Camera-type eye (tissue), 1 donor: ENCODE data around the gene RNF10. TPM values are rescaled to one million over a fixed set of nuclear protein-coding genes. Genes with fewer than 3 reads are reported as not detected.

Experiments
- total RNA-seq: library from RNA; depleted of rRNA; stranded (reverse); fragments of >200 nt; gene quantifications from one replicate; pipeline ENCODE4 v1.2.3, GENCODE V29; 2014

Gene RNF10
- 192 TPM for total RNA-seq

DNA sequence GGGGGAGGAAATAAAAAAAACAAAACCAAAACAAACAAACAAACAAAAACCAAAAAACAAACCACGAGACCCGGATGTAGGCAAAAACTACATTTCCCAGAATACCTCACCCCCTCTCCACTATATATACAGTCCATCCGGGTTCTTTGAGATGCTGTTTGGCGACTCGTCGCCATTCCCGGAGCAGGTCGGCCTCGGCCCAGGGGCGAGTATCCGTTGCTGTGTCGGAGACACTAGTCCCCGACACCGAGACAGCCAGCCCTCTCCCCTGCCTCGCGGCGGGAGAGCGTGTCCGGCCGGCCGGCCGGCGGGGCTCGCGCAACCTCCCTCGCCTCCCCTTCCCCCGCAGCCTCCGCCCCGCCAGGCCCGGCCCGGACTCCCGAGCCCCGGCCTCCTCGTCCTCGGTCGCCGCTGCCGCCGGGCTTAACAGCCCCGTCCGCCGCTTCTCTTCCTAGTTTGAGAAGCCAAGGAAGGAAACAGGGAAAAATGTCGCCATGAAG, at the start of gene RNF10:
Gene RNF10 (plus strand): TSS at position 154 of the 500 bp plus-strand sequence. CDS start 456 bp downstream, outside the sequence.

DNA sequence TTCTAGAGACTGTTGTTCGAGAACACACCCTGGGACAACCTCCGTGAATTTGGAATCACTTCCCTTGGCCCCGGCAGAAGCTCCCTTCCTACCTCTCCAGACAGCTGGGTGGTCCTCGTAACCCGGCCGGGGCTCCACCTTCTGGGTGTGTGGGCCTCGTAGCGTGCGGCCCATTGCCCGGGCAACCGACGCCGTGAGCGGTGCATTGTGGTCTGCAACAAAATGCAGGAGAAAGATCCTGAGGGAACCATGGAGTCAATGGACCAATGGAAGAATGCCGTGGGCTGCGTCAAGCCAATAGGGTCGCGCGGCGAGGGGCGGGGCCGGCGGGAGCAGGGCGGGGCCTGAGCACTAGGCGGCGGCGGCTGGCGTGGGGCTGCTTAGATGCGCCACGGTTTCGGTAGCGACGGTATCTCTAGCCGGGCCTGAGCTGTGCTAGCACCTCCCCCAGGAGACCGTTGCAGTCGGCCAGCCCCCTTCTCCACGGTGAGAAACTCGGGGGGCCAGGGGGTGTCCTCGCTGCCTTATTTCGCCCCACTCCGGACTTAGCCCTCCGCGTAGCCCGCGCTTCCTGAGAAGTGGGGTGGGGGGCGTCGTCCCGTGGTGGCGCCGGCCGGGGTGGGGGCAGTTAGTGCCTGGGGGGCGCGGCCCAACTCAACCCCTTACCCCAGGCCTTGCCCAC, 38.3 kb upstream of the RNF10 start, which contains the start of gene DYNLL1:
Gene DYNLL1 (plus strand): TSS at position 383 of the 682 bp plus-strand sequence. CDS start 309 bp downstream, outside the sequence.

DNA sequence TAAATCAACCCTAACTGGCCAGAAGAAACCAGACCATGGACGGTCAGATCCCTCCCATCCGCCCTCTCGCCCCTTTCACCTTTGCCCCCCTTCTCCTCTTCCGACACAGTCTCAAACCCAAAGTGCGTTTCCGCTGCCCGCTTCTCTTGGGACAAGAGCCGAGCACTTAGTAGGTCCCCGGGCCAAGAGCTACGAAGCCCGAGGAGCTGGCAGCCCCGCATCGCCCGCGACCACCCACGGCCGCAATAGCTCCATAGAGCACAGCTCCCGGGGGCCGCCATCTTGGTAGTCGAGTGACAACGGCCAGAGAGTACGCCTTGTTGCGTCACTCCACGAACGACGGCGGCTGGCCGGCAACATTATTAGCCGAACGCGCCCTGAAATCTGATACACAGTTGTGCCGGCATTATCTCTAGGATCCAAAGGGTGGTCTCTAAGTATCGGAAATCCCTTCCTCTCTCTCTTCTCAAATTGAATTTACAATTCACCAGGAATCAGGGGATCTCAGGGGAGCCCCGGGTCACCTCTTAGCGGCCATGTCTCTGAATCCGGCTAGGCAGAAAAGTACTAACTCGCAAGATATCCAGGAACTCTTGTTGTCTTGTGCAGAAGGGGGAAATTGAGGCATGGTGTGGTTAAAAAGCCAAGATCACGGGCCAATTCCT, 5.2 kb upstream of the RNF10 start, which contains the start of gene COQ5:
Gene COQ5 (minus strand): TSS at position 298 of the 665 bp plus-strand sequence. CDS start 17 bp downstream, at position 281.

DNA sequence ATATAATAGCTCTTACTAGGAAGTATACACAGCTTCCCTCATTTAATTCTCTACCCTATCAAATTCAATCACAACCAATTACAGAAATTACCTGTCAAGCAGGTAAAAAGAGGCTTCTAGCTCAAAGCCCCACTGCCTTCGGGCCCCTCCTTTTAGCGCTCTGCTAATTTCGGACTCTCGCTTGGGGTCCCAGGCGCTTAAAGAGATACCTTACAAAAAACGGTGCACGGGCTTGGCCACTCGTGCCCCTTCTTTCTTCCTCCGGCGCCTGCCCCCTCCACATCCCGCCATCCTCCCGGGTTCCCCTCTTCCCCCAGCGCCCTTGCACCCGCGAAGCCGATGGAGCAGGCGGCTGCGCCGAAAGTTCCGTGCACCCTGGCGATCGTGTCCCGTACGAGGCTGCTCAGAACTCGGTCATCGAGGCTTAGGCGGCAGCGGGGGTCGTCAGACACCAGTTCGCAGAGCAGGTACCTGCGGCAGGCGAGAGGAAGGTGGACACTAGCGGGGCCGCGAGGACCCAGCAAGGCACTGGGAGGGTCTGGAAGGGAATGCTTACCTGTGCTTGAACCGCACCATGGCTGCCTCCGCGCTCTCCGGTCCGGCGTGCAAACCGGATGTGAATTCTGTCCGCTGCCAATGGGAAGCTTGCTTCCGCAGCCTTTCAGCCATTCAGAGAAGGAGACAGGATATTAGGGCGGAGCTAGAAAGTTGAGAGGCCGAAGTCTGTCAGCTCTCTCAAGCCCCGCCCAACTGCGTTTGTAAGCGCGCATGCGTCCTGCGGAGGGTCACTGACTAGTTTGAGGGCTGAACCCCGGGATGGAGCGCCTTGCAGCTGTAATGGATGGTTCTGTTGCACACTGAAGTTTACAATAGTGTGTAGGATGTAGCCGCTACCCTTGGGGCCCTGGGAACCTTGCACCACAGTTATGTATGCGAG, 46.9 kb downstream of the RNF10 start, which contains the start of gene POP5:
Gene POP5 (minus strand): TSS at position 616 of the 937 bp plus-strand sequence. CDS start 40 bp downstream, at position 576.

Other genes starting within 250 kb of the RNF10 start
- under 0.01 TPM for gene RNU4-2, start 242.5 kb upstream of the RNF10 start, total RNA-seq
- under 0.01 TPM for gene RNU4-1, start 241.1 kb upstream of the RNF10 start, total RNA-seq
- gene SIRT4, start 232.0 kb upstream of the RNF10 start, total RNA-seq: 9.5 TPM
- gene PLA2G1B, start 206.6 kb upstream of the RNF10 start, total RNA-seq: not detected
- gene MSI1, start 165.2 kb upstream of the RNF10 start, total RNA-seq: 121 TPM
- gene COX6A1, start 96.2 kb upstream of the RNF10 start, total RNA-seq: 218 TPM
- gene TRIAP1, start 88.0 kb upstream of the RNF10 start, total RNA-seq: 11.1 TPM
- gene GATC, start 87.9 kb upstream of the RNF10 start, total RNA-seq: 40.0 TPM
- gene SRSF9, start 64.6 kb upstream of the RNF10 start, total RNA-seq: 122 TPM
- 194 TPM for gene DYNLL1, start 38.2 kb upstream of the RNF10 start, total RNA-seq
- gene COQ5, start 5.2 kb upstream of the RNF10 start, total RNA-seq: 44.0 TPM
- 29.6 TPM for gene POP5, start 47.0 kb downstream of the RNF10 start, total RNA-seq
- 5.7 TPM for gene CABP1, start 106.3 kb downstream of the RNF10 start, total RNA-seq
- 87.2 TPM for gene MLEC, start 152.8 kb downstream of the RNF10 start, total RNA-seq
- gene UNC119B, start 176.1 kb downstream of the RNF10 start, total RNA-seq: 40.7 TPM
- gene ACADS, start 191.5 kb downstream of the RNF10 start, total RNA-seq: 10.6 TPM